Stimulated activated memory B cell treated with anti-CD40 and anti-IgM and Interleukin-4, amounts not matched to agents 10 μg/mL and 1 μg/mL and 100 μg/mL, for 72 hours (primary cell): ENCODE data around the gene CCDC159.
"Not testable (repeated sequence)": the region's sequence is repeated elsewhere in the genome, so short reads cannot be mapped to it uniquely, and the experiment has no call there.

Experiments
- ATAC-seq: fragments of 150-1000 bp; cut with Tn5 transposase; 2 replicates; pipeline ENCODE4 v1.10.0; 2021
- H3K27ac Mint-ChIP-seq: one replicate; pipeline ENCODE4 v1.8.0; 2022; ENCODE audit warnings: mild to moderate bottlenecking, mixed read lengths
- H3K27me3 Mint-ChIP-seq: one replicate; pipeline ENCODE4 v1.8.0; 2022; ENCODE audit warnings: mixed read lengths
- H3K36me3 Mint-ChIP-seq: one replicate; pipeline ENCODE4 v1.8.0; 2022; ENCODE audit warnings: mixed read lengths
- H3K4me1 Mint-ChIP-seq: one replicate; pipeline ENCODE4 v1.8.0; 2022; ENCODE audit warnings: mixed read lengths
- H3K4me3 Mint-ChIP-seq: one replicate; pipeline ENCODE4 v1.8.0; 2022; ENCODE audit warnings: mild to moderate bottlenecking, moderate library complexity, mixed read lengths
- H3K9me3 Mint-ChIP-seq: one replicate; pipeline ENCODE4 v1.8.0; 2022; ENCODE audit warnings: mixed read lengths

Gene CCDC159

DNA sequence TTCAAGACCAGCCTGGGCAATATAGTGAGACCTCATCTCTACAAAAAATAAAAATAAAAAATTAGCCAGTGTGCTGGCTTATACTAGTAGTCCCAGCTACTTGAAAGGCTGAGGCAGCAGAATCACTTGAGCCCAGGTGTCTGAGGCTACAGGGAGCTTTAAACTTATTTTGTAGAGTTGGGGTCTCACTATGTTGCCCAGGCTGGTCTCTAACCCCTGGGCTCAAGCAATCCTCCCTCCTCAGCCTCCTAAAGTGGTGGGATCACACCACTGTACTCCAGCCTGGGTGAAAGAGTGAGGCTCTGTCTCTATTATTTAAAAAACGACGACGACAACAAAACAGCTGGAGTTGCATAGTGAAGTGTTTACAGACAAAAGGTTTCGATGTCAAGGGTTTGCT lies 14.8 kb upstream of the CCDC159 start:
- Mint-ChIP-seq H3K27me3 (no peaks in the 10 kb centered on the region), H3K4me1 (no peaks in the 10 kb centered on the region), H3K27ac (no peak overlapping the region), H3K4me3 (no peak overlapping the region), H3K36me3 (peaks cover 45% of the 10 kb centered on the region), H3K9me3 (peaks cover 3% of the 10 kb centered on the region)
- no peak for ATAC-seq

DNA sequence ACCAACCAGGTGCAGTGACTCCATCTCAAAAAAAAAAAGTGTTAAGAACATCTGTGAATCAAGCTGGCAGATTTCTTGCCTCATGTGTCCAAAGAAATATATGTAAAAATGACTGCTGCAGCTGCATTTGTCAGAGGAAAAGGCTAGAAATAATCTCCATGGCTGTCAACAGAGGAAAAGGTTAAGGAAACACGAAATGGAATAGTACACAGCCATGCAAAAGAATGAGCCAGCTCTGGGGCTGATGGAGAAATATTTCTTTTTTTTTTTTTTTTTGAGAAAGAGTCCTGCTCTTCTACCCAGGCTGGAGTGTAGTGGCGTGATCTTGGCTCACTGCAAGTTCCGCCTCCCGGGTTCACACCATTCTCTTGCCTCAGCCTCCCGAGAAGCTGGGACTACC lies 13.5 kb upstream of the CCDC159 start:
- ATAC-seq: no peak

DNA sequence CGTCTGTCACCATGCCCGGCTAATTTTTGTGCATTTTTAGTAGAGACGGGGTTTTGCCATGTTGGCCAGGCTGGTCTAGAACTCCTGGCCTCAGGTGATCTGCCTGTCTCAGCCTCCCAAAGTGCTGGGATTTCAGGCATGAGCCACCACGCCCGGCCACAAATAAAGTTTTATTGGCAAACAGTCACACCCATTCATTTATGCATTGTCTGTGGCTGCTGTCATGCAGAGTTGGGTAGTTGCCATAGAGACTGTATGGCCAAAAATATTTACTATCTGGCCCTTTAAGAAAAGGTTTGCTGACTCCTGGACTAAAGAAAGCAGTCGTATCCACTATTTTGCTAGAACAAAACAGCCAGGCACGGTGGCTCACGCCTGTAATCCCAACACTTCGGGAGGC lies 12.5 kb upstream of the CCDC159 start:
- H3K9me3 Mint-ChIP-seq, ATAC-seq, H3K27ac Mint-ChIP-seq, H3K4me1 Mint-ChIP-seq, H3K4me3 Mint-ChIP-seq, H3K27me3 Mint-ChIP-seq: not testable (repeated sequence)
- H3K36me3 Mint-ChIP-seq: peaks cover 42% of the 10 kb centered on the region

More for the DNA sequence above, 13.5 kb upstream of the CCDC159 start:
- Mint-ChIP-seq H3K36me3 (peaks cover 42% of the 10 kb centered on the region), H3K27me3 (no peaks in the 10 kb centered on the region), H3K27ac (no peak overlapping the region), H3K4me1 (no peaks in the 10 kb centered on the region), H3K9me3 (peaks cover 3% of the 10 kb centered on the region), H3K4me3 (no peak overlapping the region)

DNA sequence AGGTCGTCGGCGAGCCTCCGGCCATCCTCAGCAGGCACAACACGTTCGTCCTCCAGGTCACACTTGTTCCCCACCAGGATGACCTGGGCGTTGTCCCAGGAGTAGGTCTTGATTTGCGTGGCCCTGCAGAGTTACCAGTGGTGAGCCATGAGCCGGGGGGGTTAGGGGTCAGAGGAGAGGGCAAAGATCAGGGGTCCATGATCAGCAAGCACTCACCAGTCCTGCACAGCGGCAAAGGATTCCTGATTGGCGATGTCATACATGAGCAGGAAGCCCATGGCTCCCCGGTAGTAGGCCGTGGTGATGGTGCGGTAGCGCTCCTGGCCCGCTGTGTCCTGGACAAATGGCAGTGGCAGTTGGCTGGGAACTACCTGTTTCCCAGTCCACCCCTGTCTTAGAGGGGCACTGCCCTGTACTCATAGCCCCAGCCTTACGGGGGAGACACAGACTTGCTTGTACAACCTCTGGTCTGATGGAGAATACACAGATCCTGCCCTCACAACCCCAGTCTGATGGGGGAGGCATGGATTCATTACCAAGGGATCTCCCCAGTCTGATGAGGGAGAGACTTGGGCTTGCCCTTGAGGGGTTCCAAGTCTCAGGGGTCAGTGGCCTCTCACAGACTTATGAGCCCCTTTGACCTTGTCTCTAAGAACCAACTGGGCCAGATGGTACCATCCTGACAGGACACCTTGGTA lies 10.7 kb upstream of the CCDC159 start:
- no peak for ATAC-seq
- H3K36me3 Mint-ChIP-seq: peaks cover 42% of the 10 kb centered on the region
- no peaks in the 10 kb centered on the region for H3K27me3 Mint-ChIP-seq
- H3K4me1 Mint-ChIP-seq: peaks cover 16% of the 10 kb centered on the region
- no peak overlapping the region for H3K4me3 Mint-ChIP-seq
- H3K27ac Mint-ChIP-seq: no peak overlapping the region
- H3K9me3 Mint-ChIP-seq: peaks cover 3% of the 10 kb centered on the region

DNA sequence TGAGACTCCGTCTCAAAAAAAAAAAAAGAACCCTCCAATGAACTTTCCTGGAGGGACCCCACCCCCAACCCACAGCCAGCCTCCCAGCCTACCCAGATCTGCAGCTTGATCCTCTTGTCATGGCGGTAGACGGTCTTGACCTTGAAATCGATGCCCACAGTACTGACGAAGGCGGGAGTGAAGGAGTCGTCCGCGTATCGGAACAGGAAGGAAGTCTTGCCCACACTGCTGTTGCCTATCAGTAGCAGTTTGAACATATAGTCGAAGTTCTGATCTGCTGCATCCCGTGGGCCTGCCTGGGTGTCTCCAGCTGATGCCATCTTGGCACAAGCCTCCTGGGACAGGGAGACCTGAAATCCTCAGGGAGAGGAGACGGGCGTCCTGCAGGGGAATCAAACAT lies 9.2 kb upstream of the CCDC159 start:
- Mint-ChIP-seq H3K4me3 (no peak overlapping the region), H3K9me3 (peaks cover 3% of the 10 kb centered on the region), H3K27ac (no peak overlapping the region), H3K27me3 (no peaks in the 10 kb centered on the region), H3K36me3 (peaks cover 42% of the 10 kb centered on the region), H3K4me1 (peaks cover 16% of the 10 kb centered on the region)
- ATAC-seq: no peak

DNA sequence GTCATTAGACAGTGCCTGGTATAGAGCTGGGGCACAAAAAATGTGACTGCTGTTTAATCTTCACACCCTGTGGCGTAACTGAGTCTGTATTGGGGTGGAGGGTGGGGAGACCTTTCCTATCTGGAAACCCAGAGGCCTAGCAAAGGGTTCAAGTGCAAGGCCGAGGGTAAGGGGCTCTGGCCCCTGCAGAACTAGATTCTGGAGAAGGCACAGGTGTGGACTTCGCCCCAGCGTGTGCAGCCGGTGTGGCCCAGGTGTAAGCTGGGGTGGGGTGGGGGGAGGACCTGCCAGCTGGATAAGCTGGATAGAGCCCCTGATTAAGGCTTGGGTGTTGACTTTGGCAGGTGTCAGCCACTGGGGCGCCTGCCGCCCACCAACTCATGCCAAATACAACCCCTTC lies 8.2 kb upstream of the CCDC159 start:
- Mint-ChIP-seq H3K4me3 (no peak overlapping the region), H3K4me1 (peaks cover 16% of the 10 kb centered on the region), H3K9me3 (peaks cover 3% of the 10 kb centered on the region), H3K27ac (no peak overlapping the region), H3K36me3 (peaks cover 43% of the 10 kb centered on the region), H3K27me3 (no peaks in the 10 kb centered on the region)
- no peak for ATAC-seq

DNA sequence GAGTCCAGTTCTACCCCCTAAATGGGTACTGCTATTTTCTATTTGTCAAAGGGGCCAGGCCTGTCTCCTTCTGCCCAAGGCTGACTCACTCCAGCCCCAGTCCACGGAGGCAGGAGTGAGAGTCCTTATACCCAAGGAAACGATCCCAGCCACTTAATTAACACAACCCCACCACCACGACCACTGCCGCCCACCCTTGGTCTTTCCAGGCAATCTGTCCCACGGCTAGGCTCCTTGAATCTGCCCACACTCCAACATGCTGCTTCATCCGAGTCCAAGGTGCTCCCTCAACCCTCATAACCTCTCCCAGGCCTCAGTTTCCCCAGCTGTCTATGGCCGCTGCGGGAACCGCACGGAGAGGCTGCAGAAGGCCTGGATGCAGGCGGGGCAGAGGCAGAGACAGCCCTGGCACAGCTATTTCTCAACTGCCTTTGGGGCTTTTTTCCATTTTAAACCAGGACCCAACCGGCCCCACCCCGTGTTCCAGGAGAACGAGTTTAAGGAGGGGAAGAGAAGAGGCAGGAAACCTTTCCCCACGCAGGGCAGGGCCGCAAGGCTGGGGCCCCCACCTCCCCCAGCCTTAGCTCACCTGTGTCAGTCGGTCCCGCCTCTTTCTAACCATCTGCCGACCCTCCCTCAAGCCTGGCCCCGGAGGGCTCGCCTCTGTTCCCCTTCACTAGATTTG lies 7.6 kb upstream of the CCDC159 start:
- Mint-ChIP-seq H3K9me3 (peaks cover 3% of the 10 kb centered on the region), H3K27ac (peak overlapping the region; percentile 81), H3K27me3 (no peaks in the 10 kb centered on the region), H3K4me3 (peak overlapping the region; percentile 83), H3K36me3 (peaks cover 37% of the 10 kb centered on the region), H3K4me1 (peaks cover 16% of the 10 kb centered on the region)
- no peak for ATAC-seq

DNA sequence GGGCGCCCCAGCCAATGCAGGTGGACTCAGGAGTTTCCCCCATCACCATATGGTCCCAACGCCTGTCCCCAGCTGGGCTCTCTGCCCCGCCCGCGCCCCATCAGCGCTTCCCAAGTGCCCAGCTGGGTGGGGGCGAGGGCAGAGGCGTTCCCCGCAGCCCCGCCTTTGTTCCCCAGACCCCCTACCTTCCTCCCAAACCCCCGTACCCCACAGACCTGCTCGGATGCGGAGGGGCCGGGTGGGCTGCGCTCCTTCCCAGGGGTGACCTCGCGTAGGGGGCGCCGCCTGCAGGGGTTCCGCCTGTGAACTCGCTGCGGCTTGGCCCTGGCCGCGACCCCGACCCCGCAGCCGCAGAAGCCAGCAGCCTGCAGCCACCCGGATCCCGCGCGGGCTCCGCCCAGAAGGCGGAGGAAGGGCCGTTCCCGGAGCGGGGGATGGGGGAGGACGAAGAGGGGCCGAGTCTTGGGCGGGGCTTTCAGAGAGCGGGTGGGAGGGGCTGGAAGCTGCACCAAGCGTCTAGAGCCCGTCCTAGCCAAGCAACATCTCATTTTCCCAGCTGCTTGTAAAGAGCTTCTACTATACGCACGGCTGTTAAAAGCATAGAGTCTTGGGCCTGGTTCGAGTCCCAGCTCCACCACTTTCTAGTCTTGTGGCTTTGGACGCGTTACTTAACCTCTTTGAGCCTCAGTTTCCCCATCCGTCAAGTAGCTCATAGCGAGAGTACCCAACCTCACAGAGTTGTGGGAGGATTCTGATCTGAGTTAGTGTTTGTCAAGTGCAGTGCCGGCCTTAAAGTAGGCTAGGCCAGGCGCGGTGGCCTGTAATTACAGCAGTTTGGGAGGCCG lies 6.8 kb upstream of the CCDC159 start, which contains the start of gene RAB3D:
RAB3D (minus strand) TSS at position 404 of the 845 bp plus-strand sequence. CDS start 2,258 bp downstream, outside the sequence.
- peak within 1 kb of the TSS; percentile 83 for H3K4me3 Mint-ChIP-seq
- ATAC-seq: peak; percentile 96
- peaks cover 20% of the 10 kb centered on the region for H3K4me1 Mint-ChIP-seq
- no peaks in the 10 kb centered on the region for H3K27me3 Mint-ChIP-seq
- peaks cover 30% of the 10 kb centered on the region for H3K36me3 Mint-ChIP-seq
- H3K9me3 Mint-ChIP-seq: peaks cover 3% of the 10 kb centered on the region
- peak within 1 kb of the TSS; percentile 81 for H3K27ac Mint-ChIP-seq

DNA sequence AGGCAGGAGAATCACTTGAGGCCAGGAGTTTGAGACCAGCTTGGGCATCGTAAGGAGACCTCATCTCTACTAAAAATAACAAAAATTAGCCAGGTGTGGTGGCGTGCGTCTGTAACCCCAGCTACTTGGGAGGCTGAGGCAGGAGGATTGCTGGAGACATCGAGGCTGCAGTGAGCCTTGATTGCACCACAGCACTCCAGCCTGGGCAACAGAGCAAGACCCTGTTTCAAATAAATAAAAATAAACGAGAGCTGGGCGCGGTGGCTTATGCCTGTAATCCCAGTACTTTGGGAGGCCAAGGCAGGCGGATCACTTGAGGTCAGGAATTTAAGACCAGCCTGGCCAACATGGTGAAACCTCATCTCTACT lies 6.2 kb upstream of the CCDC159 start:
- peak overlapping the region; percentile 83 for H3K4me3 Mint-ChIP-seq
- H3K9me3 Mint-ChIP-seq, H3K27me3 Mint-ChIP-seq, ATAC-seq: not testable (repeated sequence)
- H3K27ac Mint-ChIP-seq: peak overlapping the region; percentile 81
- peaks cover 24% of the 10 kb centered on the region for H3K36me3 Mint-ChIP-seq
- H3K4me1 Mint-ChIP-seq: peaks cover 26% of the 10 kb centered on the region

DNA sequence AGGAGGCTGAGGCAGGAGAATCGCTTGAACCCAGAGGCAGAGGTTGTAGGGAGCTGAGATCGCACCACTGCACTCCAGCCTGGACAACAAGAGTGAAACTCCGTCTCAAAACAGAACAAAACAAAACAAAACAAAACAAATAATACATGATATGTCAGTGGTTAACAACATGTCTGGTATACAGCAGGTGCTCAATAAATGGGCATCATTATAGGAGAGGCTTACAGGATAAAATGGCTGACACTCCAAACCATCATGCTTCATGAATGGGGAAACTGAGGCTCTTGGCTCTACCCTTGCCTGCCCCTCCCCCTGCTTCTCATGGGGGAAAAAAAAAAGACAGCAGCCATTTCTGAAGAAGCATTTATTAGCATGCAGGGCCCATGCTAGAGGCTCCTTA lies 3.9 kb upstream of the CCDC159 start:
- Mint-ChIP-seq H3K9me3 (no peaks in the 10 kb centered on the region), H3K27ac (no peak overlapping the region), H3K36me3 (peaks cover 8% of the 10 kb centered on the region), H3K27me3 (no peaks in the 10 kb centered on the region), H3K4me1 (peaks cover 45% of the 10 kb centered on the region), H3K4me3 (no peak overlapping the region)
- ATAC-seq: no peak

DNA sequence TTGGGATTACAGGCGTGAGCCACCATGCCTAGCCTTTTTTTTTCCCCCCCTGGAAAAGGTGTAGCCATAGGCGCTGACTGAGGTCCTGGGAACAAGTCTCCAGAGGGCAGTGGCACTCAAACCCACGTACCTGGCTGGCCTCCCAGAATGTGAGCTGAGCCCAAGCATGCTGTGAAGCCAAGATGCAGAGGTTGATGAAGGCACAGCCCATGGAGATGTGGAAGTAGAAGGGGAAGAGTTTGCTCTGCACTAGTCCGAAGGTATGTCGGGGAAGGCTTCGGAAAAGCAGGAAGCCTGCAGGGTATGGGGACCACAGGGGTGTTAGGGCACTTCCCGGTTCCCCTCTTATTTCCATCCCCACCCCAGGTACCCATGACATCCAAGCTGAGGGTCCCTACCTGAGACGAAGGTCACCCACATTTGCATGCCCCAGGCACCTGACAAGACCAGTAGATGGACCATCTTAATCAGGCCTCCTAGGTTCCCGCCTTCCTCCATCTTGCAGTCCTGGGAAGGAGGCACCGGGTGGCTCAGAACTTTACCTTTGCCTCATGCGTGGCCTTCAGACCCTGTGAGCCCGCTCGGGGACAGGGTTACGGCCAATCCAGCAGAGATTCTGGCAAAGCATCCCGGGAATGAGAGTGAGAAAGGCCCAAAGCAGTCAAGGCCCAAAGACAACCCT lies 1.1 kb upstream of the CCDC159 start:
- H3K9me3 Mint-ChIP-seq: peaks cover 4% of the 10 kb centered on the region

DNA sequence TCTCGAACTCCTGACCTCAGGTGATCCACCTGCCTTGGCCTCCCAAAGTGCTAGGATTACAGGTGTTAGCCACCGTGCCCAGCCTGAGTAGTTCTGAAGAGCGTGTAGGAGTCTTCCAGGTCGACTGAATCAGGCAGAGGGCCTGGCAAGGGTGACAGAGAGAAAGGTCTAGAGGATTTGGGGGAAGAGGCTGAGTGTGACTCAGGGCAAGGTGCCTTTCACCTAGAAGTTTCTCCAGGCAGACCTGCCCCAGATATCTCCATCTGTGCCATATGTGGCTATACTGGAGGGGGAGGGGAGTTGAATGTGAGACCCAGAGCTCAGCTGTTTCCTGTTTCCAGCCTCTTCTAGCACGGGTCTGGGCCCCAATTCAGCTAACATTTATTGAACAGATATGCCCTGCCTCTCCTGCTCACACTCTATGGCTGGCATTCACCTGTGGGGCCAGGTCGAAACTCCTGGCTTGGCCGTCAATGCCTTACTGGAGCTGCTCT lies 1.3 kb downstream of the CCDC159 start:
- Mint-ChIP-seq H3K9me3 (peaks cover 4% of the 10 kb centered on the region), H3K36me3 (peaks cover 12% of the 10 kb centered on the region), H3K4me3 (peak overlapping the region; percentile 86), H3K4me1 (peaks cover 29% of the 10 kb centered on the region), H3K27me3 (no peaks in the 10 kb centered on the region), H3K27ac (no peak overlapping the region)
- ATAC-seq: no peak

More for the DNA sequence above, 1.1 kb upstream of the CCDC159 start:
- Mint-ChIP-seq H3K36me3 (peaks cover 17% of the 10 kb centered on the region), H3K27me3 (no peaks in the 10 kb centered on the region), H3K4me3 (peak overlapping the region; percentile 86), H3K4me1 (peaks cover 29% of the 10 kb centered on the region), H3K27ac (peak overlapping the region; percentile 88)
- no peak for ATAC-seq

DNA sequence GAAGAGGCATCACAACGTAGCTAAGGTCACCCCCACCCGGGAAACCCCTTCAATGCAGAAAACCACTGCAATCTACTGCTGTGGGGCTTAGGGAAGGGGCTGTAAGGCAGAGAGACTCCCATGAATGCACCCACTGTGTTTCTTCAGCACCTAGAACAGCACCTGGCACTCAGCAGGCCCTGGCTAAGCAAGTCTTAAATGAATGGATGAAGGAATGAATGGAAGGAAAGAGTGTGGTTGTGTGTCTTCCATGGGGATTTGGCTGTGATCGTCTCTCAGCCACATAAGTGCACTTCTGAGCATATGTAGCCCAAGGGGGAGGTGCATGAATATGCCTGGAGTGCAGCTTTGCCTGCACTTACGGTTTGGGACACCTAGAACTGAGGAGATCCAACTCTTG lies 2.9 kb downstream of the CCDC159 start:
- Mint-ChIP-seq H3K4me1 (peaks cover 29% of the 10 kb centered on the region), H3K27me3 (no peaks in the 10 kb centered on the region), H3K4me3 (no peak overlapping the region), H3K36me3 (peaks cover 9% of the 10 kb centered on the region), H3K9me3 (peaks cover 4% of the 10 kb centered on the region), H3K27ac (no peak overlapping the region)
- no peak for ATAC-seq

DNA sequence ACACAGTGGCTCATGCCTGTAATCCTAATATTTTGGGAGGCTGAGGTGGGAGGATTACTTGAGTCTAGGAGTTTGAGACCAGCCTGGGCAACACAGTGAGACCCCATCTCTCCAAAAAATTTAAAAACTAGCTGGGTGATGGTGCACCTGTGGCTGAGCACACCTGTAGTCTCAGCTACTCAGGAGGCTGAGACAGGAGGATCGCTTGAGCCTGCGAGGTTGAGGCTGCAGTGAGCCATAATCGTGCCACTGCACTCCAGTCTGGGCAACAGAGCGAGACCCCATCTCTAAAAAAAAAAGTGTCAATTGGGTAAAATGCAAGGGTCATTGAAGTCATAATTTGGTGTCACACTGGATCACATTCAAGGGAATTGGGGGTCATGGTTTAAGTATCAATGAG lies 7.8 kb downstream of the CCDC159 start:
- not testable (repeated sequence) for H3K27ac Mint-ChIP-seq, H3K4me3 Mint-ChIP-seq, H3K9me3 Mint-ChIP-seq, ATAC-seq
- peaks cover 38% of the 10 kb centered on the region for H3K27me3 Mint-ChIP-seq
- H3K36me3 Mint-ChIP-seq: peaks cover 12% of the 10 kb centered on the region
- peaks cover 13% of the 10 kb centered on the region for H3K4me1 Mint-ChIP-seq
